SJCRH30 (cell line): Measurements from ENCODE around the gene CORO2A. TPM values are rescaled to one million over a fixed set of nuclear protein-coding genes. Genes with fewer than 3 reads are reported as not detected.

Experiments
- DNase-seq, 2 experiments: peaks; one replicate each; pipeline ENCODE4 v3.0.0-alpha.2; 2015 to 2020
- H3K27ac ChIP-seq: fragments of 250-450 bp; sonication (Bioruptor Pico); 2 replicates; pipeline ENCODE4 v1.5.1; 2020; ENCODE audit warnings: mild to moderate bottlenecking, moderate library complexity
- H3K27me3 ChIP-seq: fragments of 250-450 bp; sonication (Bioruptor Pico); 2 replicates; pipeline ENCODE4 v1.5.1; 2020; ENCODE audit warnings: mild to moderate bottlenecking, moderate library complexity
- H3K36me3 ChIP-seq: fragments of 250-450 bp; sonication (Bioruptor Pico); 2 replicates; pipeline ENCODE4 v1.5.1; 2020; ENCODE audit warnings: mild to moderate bottlenecking, moderate library complexity
- H3K4me1 ChIP-seq: fragments of 250-450 bp; sonication (Bioruptor Pico); 2 replicates; pipeline ENCODE4 v1.5.1; 2020; ENCODE audit warnings: mild to moderate bottlenecking, moderate library complexity
- H3K4me3 ChIP-seq: fragments of 250-450 bp; sonication (Bioruptor Pico); 2 replicates; pipeline ENCODE4 v1.5.1; 2020; ENCODE audit warnings: mild to moderate bottlenecking, moderate library complexity
- H3K9me3 ChIP-seq: fragments of 250-450 bp; sonication (Bioruptor Pico); replicated peaks from 2 replicates; pipeline ENCODE4 v1.5.1; 2020; ENCODE audit warnings: mild to moderate bottlenecking, moderate library complexity
- total RNA-seq: library from RNA; depleted of rRNA; stranded (reverse); fragments of >200 nt; shearing (Covaris generic); gene quantifications from 2 replicates; pipeline ENCODE4 v1.2.3, GENCODE V29; 2014

CORO2A gene
- total RNA-seq, 1 experiment from 2014 or later, result 0.55 TPM

- H3K27me3 ChIP-seq, result no peaks in the 10 kb centered on the region
- DNase-seq, result no peak
- no peak overlapping the region for H3K27ac ChIP-seq
- no peaks in the 10 kb centered on the region for H3K9me3 ChIP-seq
- H3K4me3 ChIP-seq, result peak overlapping the region; percentile 64
- H3K36me3 ChIP-seq, result no peaks in the 10 kb centered on the region
- H3K4me1 ChIP-seq, result peaks cover 16% of the 10 kb centered on the region
Measured at GRCh38 chr9:98191671-98192502, 550 bp downstream of the CORO2A start.

GRCh38 chr9:98191181-98191608 is 1.2 kb downstream of the CORO2A start:
- no peak for DNase-seq
- no peaks in the 10 kb centered on the region for H3K9me3 ChIP-seq
- H3K4me3 ChIP-seq, result no peak overlapping the region
- peaks cover 16% of the 10 kb centered on the region for H3K4me1 ChIP-seq
- no peaks in the 10 kb centered on the region for H3K27me3 ChIP-seq
- H3K27ac ChIP-seq, result no peak overlapping the region
- no peaks in the 10 kb centered on the region for H3K36me3 ChIP-seq

- no peaks in the 10 kb centered on the region for H3K36me3 ChIP-seq
- no peak overlapping the region for H3K27ac ChIP-seq
- no peak overlapping the region for H3K4me3 ChIP-seq
- DNase-seq, result no peak
- H3K4me1 ChIP-seq, result peaks cover 13% of the 10 kb centered on the region
- H3K27me3 ChIP-seq, result no peaks in the 10 kb centered on the region
- H3K9me3 ChIP-seq, result no peaks in the 10 kb centered on the region
Measured at GRCh38 chr9:98190757-98191105, 1.7 kb downstream of the CORO2A start.

- Histone ChIP-seq H3K9me3 (no peaks in the 10 kb centered on the region), H3K36me3 (no peaks in the 10 kb centered on the region), H3K4me1 (0 out of 2 replicates have a peak, but pooled peaks cover 3% of the 10 kb centered on the region), H3K27me3 (no peaks in the 10 kb centered on the region), H3K27ac (no peak overlapping the region), H3K4me3 (no peak overlapping the region)
- no peak for DNase-seq
Measured at GRCh38 chr9:98189412-98189811, 3.0 kb downstream of the CORO2A start.

GRCh38 chr9:98187926-98188325 is 4.5 kb downstream of the CORO2A start:
- Histone ChIP-seq H3K9me3 (no peaks in the 10 kb centered on the region), H3K36me3 (no peaks in the 10 kb centered on the region), H3K27me3 (no peaks in the 10 kb centered on the region), H3K27ac (no peak overlapping the region), H3K4me1 (0 out of 2 replicates have a peak, but pooled peaks cover 3% of the 10 kb centered on the region), H3K4me3 (no peak overlapping the region)
- DNase-seq, result peak; percentile 37 to 48

- DNase-seq, result no peak
- H3K36me3 ChIP-seq, result no peaks in the 10 kb centered on the region
- no peak overlapping the region for H3K27ac ChIP-seq
- H3K4me1 ChIP-seq, result 0 out of 2 replicates have a peak, but pooled peaks cover 3% of the 10 kb centered on the region
- H3K4me3 ChIP-seq, result no peak overlapping the region
- no peaks in the 10 kb centered on the region for H3K9me3 ChIP-seq
- H3K27me3 ChIP-seq, result no peaks in the 10 kb centered on the region
Measured at GRCh38 chr9:98186236-98186635, 6.2 kb downstream of the CORO2A start.

GRCh38 chr9:98185611-98186171 is 6.7 kb downstream of the CORO2A start:
- Histone ChIP-seq H3K4me1 (0 out of 2 replicates have a peak, but pooled peaks cover 3% of the 10 kb centered on the region), H3K27ac (no peak overlapping the region), H3K4me3 (no peak overlapping the region), H3K36me3 (no peaks in the 10 kb centered on the region), H3K9me3 (no peaks in the 10 kb centered on the region), H3K27me3 (no peaks in the 10 kb centered on the region)
- DNase-seq, result no peak

- Histone ChIP-seq H3K27me3 (no peaks in the 10 kb centered on the region), H3K4me3 (no peak overlapping the region), H3K4me1 (0 out of 2 replicates have a peak, but pooled peaks cover 3% of the 10 kb centered on the region), H3K9me3 (no peaks in the 10 kb centered on the region), H3K27ac (no peak overlapping the region), H3K36me3 (no peaks in the 10 kb centered on the region)
- DNase-seq, result no peak
Measured at GRCh38 chr9:98185021-98185567, 7.3 kb downstream of the CORO2A start.

- no peak for DNase-seq
- Histone ChIP-seq H3K27ac (no peak overlapping the region), H3K36me3 (no peaks in the 10 kb centered on the region), H3K9me3 (no peaks in the 10 kb centered on the region), H3K4me1 (0 out of 2 replicates have a peak, but pooled peaks cover 3% of the 10 kb centered on the region), H3K27me3 (no peaks in the 10 kb centered on the region), H3K4me3 (no peak overlapping the region)
Measured at GRCh38 chr9:98184326-98184725, 8.1 kb downstream of the CORO2A start.

GRCh38 chr9:98182889-98183599 is 9.4 kb downstream of the CORO2A start:
- no peaks in the 10 kb centered on the region for H3K36me3 ChIP-seq
- H3K9me3 ChIP-seq, result no peaks in the 10 kb centered on the region
- no peaks in the 10 kb centered on the region for H3K27me3 ChIP-seq
- H3K27ac ChIP-seq, result no peak overlapping the region
- H3K4me3 ChIP-seq, result no peak overlapping the region
- 0 out of 2 replicates have a peak, but pooled peaks cover 3% of the 10 kb centered on the region for H3K4me1 ChIP-seq
- DNase-seq, result no peak

GRCh38 chr9:98182069-98182820 is 10.2 kb downstream of the CORO2A start:
- DNase-seq, result no peak
- Histone ChIP-seq H3K27ac (no peak overlapping the region), H3K9me3 (no peaks in the 10 kb centered on the region), H3K4me1 (0 out of 2 replicates have a peak, but pooled peaks cover 3% of the 10 kb centered on the region), H3K36me3 (no peaks in the 10 kb centered on the region), H3K27me3 (no peaks in the 10 kb centered on the region), H3K4me3 (no peak overlapping the region)

GRCh38 chr9:98181746-98182068 is 10.7 kb downstream of the CORO2A start:
- DNase-seq, result no peak
- 0 out of 2 replicates have a peak, but pooled peaks cover 3% of the 10 kb centered on the region for H3K4me1 ChIP-seq
- H3K27ac ChIP-seq, result no peak overlapping the region
- no peaks in the 10 kb centered on the region for H3K9me3 ChIP-seq
- H3K27me3 ChIP-seq, result 0 out of 2 replicates have a peak, but pooled peaks cover 4% of the 10 kb centered on the region
- no peak overlapping the region for H3K4me3 ChIP-seq
- no peaks in the 10 kb centered on the region for H3K36me3 ChIP-seq

- no peak overlapping the region for H3K4me3 ChIP-seq
- no peaks in the 10 kb centered on the region for H3K4me1 ChIP-seq
- H3K27me3 ChIP-seq, result 0 out of 2 replicates have a peak, but pooled peaks cover 9% of the 10 kb centered on the region
- H3K27ac ChIP-seq, result no peak overlapping the region
- H3K9me3 ChIP-seq, result no peaks in the 10 kb centered on the region
- DNase-seq, result no peak
- H3K36me3 ChIP-seq, result no peaks in the 10 kb centered on the region
Measured at GRCh38 chr9:98180996-98181395, 11.4 kb downstream of the CORO2A start.
